Subcutaneous abdominal adipose tissue (tissue), 5 donors: ENCODE data around the gene SGF29.
"Not testable (repeated sequence)": the region's sequence is repeated elsewhere in the genome, so short reads cannot be mapped to it uniquely, and the experiment has no call there.

Experiments used
- H3K27ac ChIP-seq: one replicate; pipeline ENCODE4 v1.7.0; 2013; ENCODE audit warnings: low read depth, mild to moderate bottlenecking, inconsistent platforms, low read length, moderate library complexity
- H3K27me3 ChIP-seq, 5 donors: one replicate each; pipeline ENCODE4 v1.7.0; 2013; ENCODE audit warnings: low read length in 5 of 5, inconsistent platforms in 1 of 5; ENCODE audit not compliant: control insufficient read depth in 5 of 5, insufficient read depth in 4 of 5
- H3K36me3 ChIP-seq, 5 donors: one replicate each; pipeline ENCODE4 v1.7.0; 2013; ENCODE audit warnings: low read length in 5 of 5; ENCODE audit not compliant: control insufficient read depth in 5 of 5, insufficient read depth in 5 of 5
- H3K4me1 ChIP-seq, 5 donors: one replicate each; pipeline ENCODE4 v1.7.0; 2013; ENCODE audit warnings: low read length in 5 of 5, mild to moderate bottlenecking in 3 of 5, moderate library complexity in 1 of 5; ENCODE audit not compliant: control insufficient read depth in 5 of 5, insufficient read depth in 5 of 5
- H3K4me3 ChIP-seq, 5 donors: one replicate each; pipeline ENCODE4 v1.7.0; 2013; ENCODE audit warnings: low read length in 5 of 5, low read depth in 1 of 5
- H3K9ac ChIP-seq, 5 donors: one replicate each; pipeline ENCODE4 v1.7.0; 2013; ENCODE audit warnings: low read length in 5 of 5, mild to moderate bottlenecking in 4 of 5, moderate library complexity in 3 of 5
- H3K9me3 ChIP-seq, 5 donors: one replicate each; pipeline ENCODE4 v1.7.0; 2013; ENCODE audit warnings: low read length in 5 of 5; ENCODE audit not compliant: control insufficient read depth in 5 of 5
- donor health status: healthy.
- donor health status: healthy.
- donor health status: healthy.
- donor health status: healthy.
- donor health status: healthy.

SGF29 gene

GRCh38 chr16:28545964-28546363 lies 7.8 kb upstream of the SGF29 start:
- not testable (repeated sequence) for H3K27ac ChIP-seq, H3K9ac ChIP-seq, H3K4me1 ChIP-seq, H3K36me3 ChIP-seq, H3K9me3 ChIP-seq, H3K27me3 ChIP-seq, H3K4me3 ChIP-seq

GRCh38 chr16:28546626-28547025 lies 7.1 kb upstream of the SGF29 start:
- Histone ChIP-seq H3K27ac (no peak overlapping the region), H3K9ac (no peak overlapping the region), H3K4me3 (no peak overlapping the region), H3K4me1 (peaks cover 0 to 9% (median 3%) of the 10 kb centered on the region in 5 donors), H3K36me3 (no peaks in the 10 kb centered on the region), H3K9me3 (no peaks in the 10 kb centered on the region), H3K27me3 (no peaks in the 10 kb centered on the region)

GRCh38 chr16:28548306-28548802 lies 5.4 kb upstream of the SGF29 start:
- Histone ChIP-seq H3K9me3 (no peaks in the 10 kb centered on the region), H3K27me3 (no peaks in the 10 kb centered on the region), H3K4me3 (no peak overlapping the region), H3K9ac (no peak overlapping the region), H3K27ac (no peak overlapping the region), H3K36me3 (no peaks in the 10 kb centered on the region), H3K4me1 (peaks cover 0 to 5% (median 4%) of the 10 kb centered on the region in 5 donors)

GRCh38 chr16:28549301-28549899 lies 4.3 kb upstream of the SGF29 start:
- no peak overlapping the region for H3K27ac ChIP-seq
- peaks cover 4 to 8% (median 8%) of the 10 kb centered on the region in 5 donors for H3K4me1 ChIP-seq
- peaks cover 0 to 3% (median 0%) of the 10 kb centered on the region in 5 donors for H3K27me3 ChIP-seq
- no peak overlapping the region for H3K4me3 ChIP-seq
- peaks cover 0 to 2% (median 0%) of the 10 kb centered on the region in 5 donors for H3K9me3 ChIP-seq
- no peaks in the 10 kb centered on the region for H3K36me3 ChIP-seq
- no peak overlapping the region for H3K9ac ChIP-seq

- H3K36me3 ChIP-seq: peaks cover 0 to 21% (median 6%) of the 10 kb centered on the region in 5 donors
- peak overlapping the region; percentile 65 to 89 (median 72) for H3K4me3 ChIP-seq
- H3K9me3 ChIP-seq: peaks cover 0 to 2% (median 0%) of the 10 kb centered on the region in 5 donors
- H3K27me3 ChIP-seq: peaks cover 0 to 3% (median 0%) of the 10 kb centered on the region in 5 donors
- no peak overlapping the region for H3K27ac ChIP-seq
- peaks cover 10 to 25% (median 22%) of the 10 kb centered on the region in 5 donors for H3K4me1 ChIP-seq
- H3K9ac ChIP-seq: peak overlapping the region in 4 of 5 donors; percentile 48 to 63 (median 60)
Observed at GRCh38 chr16:28554634-28555423, 1.1 kb downstream of the SGF29 start.

- peak overlapping the region in 1 of 5 donors; percentile 12 for H3K9ac ChIP-seq
- peaks cover 0 to 2% (median 0%) of the 10 kb centered on the region in 5 donors for H3K9me3 ChIP-seq
- H3K27me3 ChIP-seq: peaks cover 0 to 3% (median 0%) of the 10 kb centered on the region in 5 donors
- H3K4me3 ChIP-seq: no peak overlapping the region
- H3K36me3 ChIP-seq: peaks cover 0 to 21% (median 7%) of the 10 kb centered on the region in 5 donors
- H3K4me1 ChIP-seq: peaks cover 10 to 25% (median 22%) of the 10 kb centered on the region in 5 donors
- no peak overlapping the region for H3K27ac ChIP-seq
Observed at GRCh38 chr16:28555561-28555960, 1.8 kb downstream of the SGF29 start.

- Histone ChIP-seq H3K4me1 (peaks cover 10 to 32% (median 29%) of the 10 kb centered on the region in 5 donors), H3K9ac (peak overlapping the region in 2 of 5 donors; percentile 32 to 35), H3K36me3 (peaks cover 0 to 21% (median 7%) of the 10 kb centered on the region in 5 donors), H3K27me3 (peaks cover 0 to 3% (median 0%) of the 10 kb centered on the region in 5 donors), H3K4me3 (no peak overlapping the region), H3K27ac (no peak overlapping the region), H3K9me3 (peaks cover 0 to 2% (median 0%) of the 10 kb centered on the region in 5 donors)
Observed at GRCh38 chr16:28556914-28557320, 3.2 kb downstream of the SGF29 start.

- H3K9me3 ChIP-seq: peaks cover 0 to 2% (median 0%) of the 10 kb centered on the region in 5 donors
- H3K4me3 ChIP-seq: no peak overlapping the region
- peaks cover 12 to 36% (median 34%) of the 10 kb centered on the region in 5 donors for H3K4me1 ChIP-seq
- H3K27me3 ChIP-seq: peaks cover 0 to 3% (median 0%) of the 10 kb centered on the region in 5 donors
- no peak overlapping the region for H3K9ac ChIP-seq
- no peak overlapping the region for H3K27ac ChIP-seq
- peaks cover 0 to 21% (median 7%) of the 10 kb centered on the region in 5 donors for H3K36me3 ChIP-seq
Observed at GRCh38 chr16:28558456-28558855, 4.7 kb downstream of the SGF29 start.

- Histone ChIP-seq H3K36me3 (peaks cover 0 to 23% (median 7%) of the 10 kb centered on the region in 5 donors), H3K9me3 (peaks cover 0 to 2% (median 0%) of the 10 kb centered on the region in 5 donors), H3K27ac (no peak overlapping the region), H3K9ac (no peak overlapping the region), H3K27me3 (no peaks in the 10 kb centered on the region), H3K4me1 (peaks cover 4 to 25% (median 21%) of the 10 kb centered on the region in 5 donors), H3K4me3 (no peak overlapping the region)
Observed at GRCh38 chr16:28561557-28562187, 8.0 kb downstream of the SGF29 start.
